Osteoblast (primary cell): ENCODE results near the gene KRTAP5-10. TPM values are rescaled to one million over a fixed set of nuclear protein-coding genes. Genes with fewer than 3 reads are reported as not detected.

ENCODE experiments used
- DNase-seq: peaks from one replicate; pipeline ENCODE4 v3.0.0; 2011; ENCODE audit warnings: low spot score, mixed read lengths; ENCODE audit not compliant: insufficient read length; ENCODE audit errors: missing footprints
- H2AFZ ChIP-seq: 2 replicates; pipeline ENCODE4 v1.6.0; 2011; ENCODE audit warnings: mild to moderate bottlenecking, low read length
- H3K27ac ChIP-seq: 2 replicates; pipeline ENCODE4 v1.5.1; 2011; ENCODE audit warnings: mild to moderate bottlenecking, low read depth, low read length, moderate library complexity
- H3K27me3 ChIP-seq: 2 replicates; pipeline ENCODE4 v1.6.0; 2012; ENCODE audit warnings: mild to moderate bottlenecking, control low read depth, inconsistent platforms, low read length, moderate library complexity; ENCODE audit not compliant: insufficient read depth
- H3K36me3 ChIP-seq: 2 replicates; pipeline ENCODE4 v1.5.1; 2011; ENCODE audit warnings: mild to moderate bottlenecking, low read length, control low read depth, moderate library complexity; ENCODE audit not compliant: insufficient read depth
- H3K4me1 ChIP-seq: 2 replicates; pipeline ENCODE4 v1.5.1; 2011; ENCODE audit warnings: mild to moderate bottlenecking, low read length, control low read depth, moderate library complexity; ENCODE audit not compliant: insufficient read depth
- H3K4me2 ChIP-seq: 2 replicates; pipeline ENCODE4 v1.6.0; 2011; ENCODE audit warnings: mild to moderate bottlenecking, low read length; ENCODE audit not compliant: insufficient read depth
- H3K4me3 ChIP-seq: fragments of 200-600 bp; sonication (generic); 3 replicates; pipeline ENCODE4 v1.5.1; 2012; ENCODE audit warnings: mild to moderate bottlenecking, low read length, inconsistent platforms; ENCODE audit not compliant: insufficient read depth
- H3K79me2 ChIP-seq: 2 replicates; pipeline ENCODE4 v1.6.0; 2012; ENCODE audit warnings: mild to moderate bottlenecking, low read length, control low read depth, inconsistent platforms; ENCODE audit not compliant: insufficient read depth
- H3K9me3 ChIP-seq: 2 replicates; pipeline ENCODE4 v1.5.1; 2011; ENCODE audit warnings: low read depth, low read length, control low read depth
- H4K20me1 ChIP-seq: 2 replicates; pipeline ENCODE4 v1.6.0; 2012; ENCODE audit warnings: mild to moderate bottlenecking, low read length, control low read depth; ENCODE audit not compliant: insufficient read depth
- total RNA-seq: library from RNA; depleted of rRNA; stranded (reverse); fragments of >200 nt; gene quantifications from 2 replicates; pipeline ENCODE4 v1.2.3, GENCODE V29; 2012
- TF ChIP-seq, protein P1 (sequence below): IDR thresholded peaks from 2 replicates; pipeline ENCODE4 v1.5.1; 2011; ENCODE audit warnings: mild to moderate bottlenecking, low read depth, low read length, moderate library complexity; ENCODE audit errors: extremely low read depth

Gene KRTAP5-10, protein sequence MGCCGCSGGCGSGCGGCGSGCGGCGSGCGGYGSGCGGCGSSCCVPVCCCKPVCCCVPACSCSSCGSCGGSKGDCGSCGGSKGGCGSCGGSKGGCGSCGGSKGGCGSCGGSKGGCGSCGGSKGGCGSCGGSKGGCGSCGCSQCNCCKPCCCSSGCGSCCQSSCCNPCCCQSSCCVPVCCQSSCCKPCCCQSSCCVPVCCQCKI
- 0.36 TPM in 1 of 2 replicates, not detected in the other for total RNA-seq

DNA sequence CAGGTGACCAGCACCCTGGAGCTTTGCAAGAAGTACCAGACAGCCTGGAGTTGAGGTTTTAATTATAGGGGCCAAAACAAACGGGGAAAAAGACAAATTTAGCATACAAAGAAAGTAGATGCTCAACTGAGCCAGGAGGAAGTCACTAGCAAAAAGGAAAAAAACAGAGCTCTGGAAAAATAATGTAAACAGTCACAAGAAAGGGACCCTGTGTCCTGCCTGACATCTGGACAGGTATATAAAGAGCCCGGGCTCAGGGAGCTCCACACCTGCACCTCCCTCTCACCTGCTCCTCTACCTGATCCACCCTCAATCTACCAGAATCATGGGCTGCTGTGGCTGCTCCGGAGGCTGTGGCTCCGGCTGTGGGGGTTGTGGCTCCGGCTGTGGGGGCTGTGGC is at the start of gene KRTAP5-10:
Gene KRTAP5-10 (plus strand): TSS at position 301 of the 400 bp plus-strand sequence. CDS start 25 bp downstream, at position 326.
- Histone ChIP-seq H3K27me3 (peaks cover 22% of the 10 kb centered on the region), H3K9me3 (no peaks in the 10 kb centered on the region), H3K36me3 (no peaks in the 10 kb centered on the region), H4K20me1 (no peaks in the 10 kb centered on the region), H3K4me1 (no peaks in the 10 kb centered on the region), H3K27ac (no peak within 1 kb of the TSS), H2AFZ (no peak within 1 kb of the TSS), H3K79me2 (no peaks in the 10 kb centered on the region), H3K4me3 (no peak within 1 kb of the TSS), H3K4me2 (no peak within 1 kb of the TSS)
- no peak for DNase-seq
- TF ChIP-seq, protein P1, sequence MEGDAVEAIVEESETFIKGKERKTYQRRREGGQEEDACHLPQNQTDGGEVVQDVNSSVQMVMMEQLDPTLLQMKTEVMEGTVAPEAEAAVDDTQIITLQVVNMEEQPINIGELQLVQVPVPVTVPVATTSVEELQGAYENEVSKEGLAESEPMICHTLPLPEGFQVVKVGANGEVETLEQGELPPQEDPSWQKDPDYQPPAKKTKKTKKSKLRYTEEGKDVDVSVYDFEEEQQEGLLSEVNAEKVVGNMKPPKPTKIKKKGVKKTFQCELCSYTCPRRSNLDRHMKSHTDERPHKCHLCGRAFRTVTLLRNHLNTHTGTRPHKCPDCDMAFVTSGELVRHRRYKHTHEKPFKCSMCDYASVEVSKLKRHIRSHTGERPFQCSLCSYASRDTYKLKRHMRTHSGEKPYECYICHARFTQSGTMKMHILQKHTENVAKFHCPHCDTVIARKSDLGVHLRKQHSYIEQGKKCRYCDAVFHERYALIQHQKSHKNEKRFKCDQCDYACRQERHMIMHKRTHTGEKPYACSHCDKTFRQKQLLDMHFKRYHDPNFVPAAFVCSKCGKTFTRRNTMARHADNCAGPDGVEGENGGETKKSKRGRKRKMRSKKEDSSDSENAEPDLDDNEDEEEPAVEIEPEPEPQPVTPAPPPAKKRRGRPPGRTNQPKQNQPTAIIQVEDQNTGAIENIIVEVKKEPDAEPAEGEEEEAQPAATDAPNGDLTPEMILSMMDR, result no peak

DNA sequence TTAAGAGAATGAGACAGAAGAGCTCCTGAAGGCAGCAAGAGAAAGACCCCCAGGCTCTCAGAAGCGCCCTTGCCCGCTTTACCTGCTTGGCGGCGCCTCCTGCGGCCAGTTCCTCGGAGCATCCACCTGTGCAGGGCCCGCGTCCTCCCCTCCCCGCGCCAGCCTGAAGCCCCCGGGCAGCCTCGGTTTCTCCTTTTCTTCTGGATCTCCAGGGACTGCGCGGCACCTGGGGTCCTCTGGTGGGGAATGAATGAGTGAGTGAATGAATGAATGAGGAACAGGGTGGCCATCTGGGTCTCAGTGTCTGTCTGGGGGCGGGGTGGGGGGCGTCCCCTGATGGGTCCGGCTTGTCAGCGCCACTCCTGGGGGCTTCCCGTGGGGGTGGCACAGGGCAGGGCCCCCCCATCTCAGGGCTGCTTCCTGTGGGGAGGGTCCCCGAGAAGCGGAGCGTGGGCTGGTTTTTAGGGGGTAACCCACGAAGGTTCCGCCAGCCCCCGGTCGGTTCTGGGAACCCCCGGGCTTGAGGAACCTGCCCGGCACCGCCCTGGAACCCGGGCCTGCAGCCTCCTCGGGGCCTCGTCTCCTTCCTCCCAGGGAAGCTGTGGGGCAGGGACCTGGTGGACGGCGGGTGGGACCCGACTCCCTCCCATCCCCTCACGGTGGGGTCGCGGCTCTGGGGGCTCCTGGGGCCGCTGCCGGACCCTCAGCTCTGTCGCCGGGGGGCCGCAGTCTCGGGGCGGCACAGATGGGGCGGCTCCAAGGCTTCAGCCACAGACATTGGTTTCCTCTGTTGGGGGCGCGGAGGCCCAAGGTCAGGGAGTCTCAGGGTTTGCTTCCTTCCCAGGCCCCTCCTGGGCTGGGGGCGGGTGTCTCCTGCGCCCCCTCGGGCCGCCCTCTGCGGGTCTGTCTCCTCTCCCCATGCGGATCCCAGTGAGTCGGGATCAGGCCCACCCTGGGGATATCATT is 46.6 kb upstream of the KRTAP5-10 start:
- Histone ChIP-seq H3K27me3 (no peaks in the 10 kb centered on the region), H3K27ac (no peak overlapping the region), H3K79me2 (no peaks in the 10 kb centered on the region), H4K20me1 (no peaks in the 10 kb centered on the region), H3K4me2 (no peak overlapping the region), H3K4me1 (no peaks in the 10 kb centered on the region), H3K36me3 (no peaks in the 10 kb centered on the region), H3K9me3 (no peaks in the 10 kb centered on the region), H2AFZ (no peak overlapping the region), H3K4me3 (no peak overlapping the region)
- DNase-seq, result no peak
- TF ChIP-seq, protein P1, result no peak

DNA sequence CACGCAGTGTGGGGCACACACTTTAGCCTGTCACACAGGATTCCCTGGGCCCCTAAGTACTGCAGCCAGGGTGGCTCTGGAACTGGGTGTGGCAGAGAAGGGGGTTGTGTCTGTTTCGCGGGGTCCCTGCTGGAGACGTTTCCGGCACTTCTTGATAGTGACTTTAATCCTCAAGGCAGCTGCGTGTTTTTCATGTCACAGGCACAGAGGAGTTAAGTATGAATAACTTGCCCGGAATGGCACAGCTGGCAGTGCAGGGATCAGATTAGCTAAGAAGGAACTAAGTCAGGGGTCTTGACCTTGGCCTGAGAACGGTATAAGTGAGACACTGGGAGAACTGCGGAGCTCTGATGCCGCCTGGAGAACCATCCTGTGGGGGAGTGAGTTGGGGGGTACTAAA is 45.8 kb upstream of the KRTAP5-10 start:
- Histone ChIP-seq H3K4me3 (no peak overlapping the region), H3K4me1 (no peaks in the 10 kb centered on the region), H2AFZ (no peak overlapping the region), H3K79me2 (no peaks in the 10 kb centered on the region), H3K4me2 (no peak overlapping the region), H3K36me3 (no peaks in the 10 kb centered on the region), H3K27ac (no peak overlapping the region), H4K20me1 (no peaks in the 10 kb centered on the region), H3K9me3 (no peaks in the 10 kb centered on the region), H3K27me3 (no peaks in the 10 kb centered on the region)
- TF ChIP-seq, protein P1, result no peak
- no peak for DNase-seq
